Peyer's patch (tissue), 4 donors: Measurements from ENCODE around the gene ASB8. TPM values are rescaled to one million over a fixed set of nuclear protein-coding genes. Genes with fewer than 3 reads are reported as not detected.
"Not testable (repeated sequence)": the region's sequence is repeated elsewhere in the genome, so short reads cannot be mapped to it uniquely, and the experiment has no call there.

Experiments used
- DNase-seq, 3 donors: peaks; one replicate each; pipeline ENCODE4 v3.0.0-alpha.2; 2017 to 2019
- H3K27ac ChIP-seq, 4 donors: fragments of 200-600 bp; sonication (generic); one replicate each; pipeline ENCODE4 v1.5.1; 2016 to 2019
- H3K27me3 ChIP-seq, 2 donors: fragments of 200-600 bp; sonication (generic); one replicate each; pipeline ENCODE4 v1.5.1; 2019
- H3K36me3 ChIP-seq, 3 donors: fragments of 200-600 bp; sonication (generic); one replicate each; pipeline ENCODE4 v1.5.1; 2016 to 2019
- H3K4me1 ChIP-seq, 4 donors: fragments of 200-600 bp; sonication (generic); one replicate each; pipeline ENCODE4 v1.5.1; 2016 to 2019
- H3K4me3 ChIP-seq, 4 donors: fragments of 200-600 bp; sonication (generic); 1 replicate in 3 of 4; 2 replicates in 1 of 4; pipeline ENCODE4 v1.5.1; 2016 to 2019; ENCODE audit warnings: mild to moderate bottlenecking in 1 of 4
- H3K9me3 ChIP-seq, 4 donors: fragments of 200-600 bp; sonication (generic); one replicate each; pipeline ENCODE4 v1.5.1; 2016 to 2019; ENCODE audit warnings: mild to moderate bottlenecking in 1 of 4
- CTCF ChIP-seq, 6 experiments: fragments of 450-650 bp in 4 of 6; fragments of 200-600 bp in 2 of 6; sonication (generic) in 1 of 6; IDR thresholded peaks; one replicate each; pipeline ENCODE4 v1.5.1; 2017 to 2019; ENCODE audit warnings: antibody characterized with exemption in 6 of 6, mild to moderate bottlenecking in 3 of 6, moderate library complexity in 1 of 6
- POLR2A ChIP-seq, 2 donors: fragments of 450-650 bp; IDR thresholded peaks; one replicate each; pipeline ENCODE4 v1.5.1; 2017; ENCODE audit warnings: antibody characterized with exemption in 2 of 2, mild to moderate bottlenecking in 2 of 2, moderate library complexity in 2 of 2
- total RNA-seq, 4 donors: library from RNA; depleted of rRNA; stranded (reverse); fragments of >200 nt; gene quantifications; one replicate each; pipeline ENCODE4 v1.1.0, GENCODE V29; 2016

The ASB8 gene
- total RNA-seq, 4 donors from 2014 or later = 16.5 to 40.8 (median 33.7) TPM

GRCh38 chr12:48118284-48118871 is 38.9 kb downstream of the ASB8 start:
- no peaks in the 10 kb centered on the region for H3K27me3 ChIP-seq
- no peaks in the 10 kb centered on the region for H3K9me3 ChIP-seq
- H3K4me3 ChIP-seq = peak overlapping the region in 2 of 4 donors; percentile 62 to 78
- H3K4me1 ChIP-seq = peaks cover 0 to 11% (median 2%) of the 10 kb centered on the region in 4 donors
- H3K27ac ChIP-seq = peak overlapping the region in 1 of 4 donors; percentile 51
- no peak for DNase-seq
- TF ChIP-seq CTCF (IDR thresholded peaks at IDR 0.05) (no peak), POLR2A (IDR thresholded peaks at IDR 0.05) (no peak)
- no peaks in the 10 kb centered on the region for H3K36me3 ChIP-seq

GRCh38 chr12:48115957-48116356 is 41.4 kb downstream of the ASB8 start:
- Histone ChIP-seq H3K27me3 (no peaks in the 10 kb centered on the region), H3K4me1 (peaks cover 0 to 11% (median 2%) of the 10 kb centered on the region in 4 donors), H3K9me3 (no peaks in the 10 kb centered on the region), H3K27ac (no peak overlapping the region), H3K4me3 (no peak overlapping the region), H3K36me3 (no peaks in the 10 kb centered on the region)
- DNase-seq = no peak
- no peak for TF ChIP-seq CTCF (IDR thresholded peaks at IDR 0.05)
- TF ChIP-seq POLR2A (IDR thresholded peaks at IDR 0.05) = no peak

- DNase-seq, H3K27ac ChIP-seq, H3K4me1 ChIP-seq, H3K9me3 ChIP-seq, H3K4me3 ChIP-seq, H3K27me3 ChIP-seq, H3K36me3 ChIP-seq: not testable (repeated sequence)
These were observed 46.0 kb downstream of the ASB8 start for GRCh38 chr12:48111312-48111693.

GRCh38 chr12:48110691-48111311 is 46.5 kb downstream of the ASB8 start:
- TF ChIP-seq CTCF (IDR thresholded peaks at IDR 0.05) (no peak), POLR2A (IDR thresholded peaks at IDR 0.05) (no peak)
- Histone ChIP-seq H3K9me3 (no peaks in the 10 kb centered on the region), H3K36me3 (no peaks in the 10 kb centered on the region), H3K27me3 (no peaks in the 10 kb centered on the region), H3K4me3 (no peak overlapping the region), H3K27ac (no peak overlapping the region), H3K4me1 (peaks cover 0 to 6% (median 3%) of the 10 kb centered on the region in 4 donors)
- no peak for DNase-seq

GRCh38 chr12:48109424-48109823 is 47.9 kb downstream of the ASB8 start:
- Histone ChIP-seq H3K36me3 (no peaks in the 10 kb centered on the region), H3K27ac (no peak overlapping the region), H3K9me3 (no peaks in the 10 kb centered on the region), H3K4me3 (no peak overlapping the region), H3K4me1 (peaks cover 0 to 14% (median 6%) of the 10 kb centered on the region in 4 donors), H3K27me3 (no peaks in the 10 kb centered on the region)
- no peak for DNase-seq
- no peak for TF ChIP-seq POLR2A (IDR thresholded peaks at IDR 0.05)
- no peak for TF ChIP-seq CTCF (IDR thresholded peaks at IDR 0.05)
